MG63 (cell line): ENCODE data around the gene NSMF. TPM values are rescaled to one million over a fixed set of nuclear protein-coding genes. Genes with fewer than 3 reads are reported as not detected.
"Not testable (repeated sequence)": the region's sequence is repeated elsewhere in the genome, so short reads cannot be mapped to it uniquely, and the experiment has no call there.

Source experiments
- DNase-seq: peaks from one replicate; pipeline ENCODE4 v3.0.0-alpha.2; 2020
- H3K27me3 ChIP-seq: fragments of 250-450 bp; sonication (Bioruptor Pico); 2 replicates; pipeline ENCODE4 v1.5.1; 2020; ENCODE audit warnings: mild to moderate bottlenecking, moderate library complexity
- H3K36me3 ChIP-seq: fragments of 250-450 bp; sonication (Bioruptor Pico); 2 replicates; pipeline ENCODE4 v1.5.1; 2020; ENCODE audit warnings: mild to moderate bottlenecking, moderate library complexity
- H3K4me3 ChIP-seq: fragments of 250-450 bp; sonication (Bioruptor Pico); 2 replicates; pipeline ENCODE4 v1.5.1; 2020; ENCODE audit warnings: mild to moderate bottlenecking, moderate library complexity
- H3K9me3 ChIP-seq: fragments of 250-450 bp; sonication (Bioruptor Pico); 2 replicates; pipeline ENCODE4 v1.5.1; 2020; ENCODE audit warnings: mild to moderate bottlenecking, moderate library complexity
- total RNA-seq: library from RNA; depleted of rRNA; stranded (reverse); fragments of >200 nt; shearing (Covaris generic); gene quantifications from 2 replicates; pipeline ENCODE4 v1.2.3, GENCODE V29; 2014; ENCODE audit warnings: low replicate concordance

Gene NSMF
- total RNA-seq, 1 experiment from 2014 or later, result 29.1 TPM

GRCh38 chr9:137421838-137422603 lies 37.1 kb downstream of the NSMF start:
- no peak for DNase-seq

GRCh38 chr9:137417161-137418021 lies 41.7 kb downstream of the NSMF start:
- no peak for DNase-seq
- Histone ChIP-seq H3K4me3 (0 out of 2 replicates have a peak overlapping the region, but pooled peaks have one; percentile 11), H3K36me3 (no peaks in the 10 kb centered on the region), H3K9me3 (no peaks in the 10 kb centered on the region), H3K27me3 (no peaks in the 10 kb centered on the region)

More at GRCh38 chr9:137421838-137422603, 37.1 kb downstream of the NSMF start:
- H3K4me3 ChIP-seq, result peak overlapping the region; percentile 78
- H3K27me3 ChIP-seq, result no peaks in the 10 kb centered on the region
- H3K9me3 ChIP-seq, result no peaks in the 10 kb centered on the region
- no peaks in the 10 kb centered on the region for H3K36me3 ChIP-seq

- DNase-seq, result no peak
- H3K4me3 ChIP-seq, result no peak overlapping the region
- no peaks in the 10 kb centered on the region for H3K36me3 ChIP-seq
- no peaks in the 10 kb centered on the region for H3K27me3 ChIP-seq
- H3K9me3 ChIP-seq, result no peaks in the 10 kb centered on the region
These were observed 42.5 kb downstream of the NSMF start for GRCh38 chr9:137416563-137417151.

- Histone ChIP-seq H3K9me3 (no peaks in the 10 kb centered on the region), H3K36me3 (no peaks in the 10 kb centered on the region), H3K4me3 (no peak overlapping the region), H3K27me3 (no peaks in the 10 kb centered on the region)
- DNase-seq, result no peak
These were observed 43.0 kb downstream of the NSMF start for GRCh38 chr9:137416006-137416562.

- no peak overlapping the region for H3K4me3 ChIP-seq
- H3K27me3 ChIP-seq, result no peaks in the 10 kb centered on the region
- H3K36me3 ChIP-seq, result no peaks in the 10 kb centered on the region
- no peak for DNase-seq
- no peaks in the 10 kb centered on the region for H3K9me3 ChIP-seq
These were observed 43.7 kb downstream of the NSMF start for GRCh38 chr9:137415451-137415850.

GRCh38 chr9:137412431-137412830 lies 46.7 kb downstream of the NSMF start:
- Histone ChIP-seq H3K4me3 (no peak overlapping the region), H3K9me3 (no peaks in the 10 kb centered on the region), H3K27me3 (no peaks in the 10 kb centered on the region), H3K36me3 (no peaks in the 10 kb centered on the region)
- no peak for DNase-seq

GRCh38 chr9:137411645-137412380 lies 47.3 kb downstream of the NSMF start:
- DNase-seq, result peak; percentile 92
- no peaks in the 10 kb centered on the region for H3K9me3 ChIP-seq
- no peaks in the 10 kb centered on the region for H3K36me3 ChIP-seq
- no peaks in the 10 kb centered on the region for H3K27me3 ChIP-seq
- H3K4me3 ChIP-seq, result no peak overlapping the region

GRCh38 chr9:137411260-137411644 lies 47.9 kb downstream of the NSMF start:
- no peak overlapping the region for H3K4me3 ChIP-seq
- no peak for DNase-seq
- H3K36me3 ChIP-seq, result no peaks in the 10 kb centered on the region

GRCh38 chr9:137410891-137411249 lies 48.3 kb downstream of the NSMF start:
- Histone ChIP-seq H3K4me3 (no peak overlapping the region), H3K9me3 (no peaks in the 10 kb centered on the region), H3K36me3 (no peaks in the 10 kb centered on the region), H3K27me3 (no peaks in the 10 kb centered on the region)
- no peak for DNase-seq

More at GRCh38 chr9:137411260-137411644, 47.9 kb downstream of the NSMF start:
- no peaks in the 10 kb centered on the region for H3K9me3 ChIP-seq
- no peaks in the 10 kb centered on the region for H3K27me3 ChIP-seq

GRCh38 chr9:137410236-137410890 lies 48.8 kb downstream of the NSMF start:
- H3K9me3 ChIP-seq, DNase-seq, H3K4me3 ChIP-seq, H3K36me3 ChIP-seq, H3K27me3 ChIP-seq: not testable (repeated sequence)

- Histone ChIP-seq H3K9me3 (no peaks in the 10 kb centered on the region), H3K27me3 (no peaks in the 10 kb centered on the region), H3K4me3 (no peak overlapping the region), H3K36me3 (no peaks in the 10 kb centered on the region)
- DNase-seq, result no peak
These were observed 49.6 kb downstream of the NSMF start for GRCh38 chr9:137409515-137409914.

GRCh38 chr9:137408651-137409405 lies 50.3 kb downstream of the NSMF start:
- Histone ChIP-seq H3K36me3 (no peaks in the 10 kb centered on the region), H3K4me3 (no peak overlapping the region)
- DNase-seq, result no peak

GRCh38 chr9:137407590-137408300 lies 51.4 kb downstream of the NSMF start:
- Histone ChIP-seq H3K36me3 (no peaks in the 10 kb centered on the region), H3K9me3 (no peaks in the 10 kb centered on the region), H3K27me3 (no peaks in the 10 kb centered on the region), H3K4me3 (no peak overlapping the region)
- DNase-seq, result no peak

More at GRCh38 chr9:137408651-137409405, 50.3 kb downstream of the NSMF start:
- Histone ChIP-seq H3K27me3 (no peaks in the 10 kb centered on the region), H3K9me3 (no peaks in the 10 kb centered on the region)

GRCh38 chr9:137406876-137407589 lies 52.1 kb downstream of the NSMF start:
- Histone ChIP-seq H3K36me3 (no peaks in the 10 kb centered on the region), H3K4me3 (no peak overlapping the region), H3K9me3 (no peaks in the 10 kb centered on the region), H3K27me3 (no peaks in the 10 kb centered on the region)
- peak; percentile 31 for DNase-seq
